NCI-H2196 (cell line): ENCODE measurements around the gene LALBA.
"Not testable (repeated sequence)": the region's sequence is repeated elsewhere in the genome, so short reads cannot be mapped to it uniquely, and the experiment has no call there.

ENCODE experiments used
- DNase-seq: peaks from one replicate; lab custom pipeline; 2025; ENCODE audit not compliant: unreplicated experiment; lab: John Stamatoyannopoulos, UW

Gene LALBA

GRCh38 chr12:48569946-48570345, at the start of gene LALBA:
Gene LALBA, minus strand, starts transcription at chr12:48570046. Its CDS starts 26 bp downstream, at chr12:48570020.
- DNase-seq, result no peak

GRCh38 chr12:48618541-48618940, 48.7 kb upstream of the LALBA start:
- peak; percentile 79 for DNase-seq

- no peak for DNase-seq
Observed at GRCh38 chr12:48615681-48616080, 45.8 kb upstream of the LALBA start.

- DNase-seq, result no peak
Observed at GRCh38 chr12:48613321-48613720, 43.5 kb upstream of the LALBA start.

GRCh38 chr12:48602192-48602989, 32.5 kb upstream of the LALBA start:
- no peak for DNase-seq

DNA sequence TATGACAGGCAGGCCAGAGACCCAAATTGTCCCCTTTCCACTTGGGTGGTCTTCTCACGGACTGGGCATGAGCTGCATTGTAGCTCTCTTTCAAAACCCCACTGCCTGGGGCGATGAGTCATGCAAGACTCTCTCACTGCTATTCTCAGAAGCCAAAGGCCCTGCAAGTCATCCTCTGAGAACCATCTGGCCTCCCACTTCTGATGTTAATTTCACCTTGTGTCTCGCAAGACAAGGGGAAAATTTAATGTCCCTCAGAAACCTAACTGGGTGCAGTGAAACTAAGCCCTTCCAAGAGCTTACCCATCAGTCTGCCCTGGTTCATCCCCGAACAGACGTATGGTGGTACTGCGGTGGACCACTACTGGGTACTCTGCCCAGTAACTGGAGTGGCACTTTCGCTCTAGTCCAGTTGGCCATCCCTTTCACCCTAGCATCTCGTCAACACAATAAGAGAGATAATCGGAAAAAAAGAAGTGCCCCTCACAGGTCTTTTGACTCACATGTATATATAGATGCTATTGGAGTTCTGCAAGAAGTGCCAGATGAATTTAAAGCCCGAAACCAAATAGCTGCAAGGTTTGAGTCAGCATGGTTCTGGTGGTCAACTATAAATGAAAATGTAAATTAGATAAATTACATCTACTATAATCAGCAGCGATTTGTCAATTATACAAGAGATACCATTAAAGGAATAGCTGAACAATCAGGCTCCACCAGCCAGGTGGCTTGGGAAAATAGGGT, 31.3 kb upstream of the LALBA start:
- no peak for DNase-seq

GRCh38 chr12:48600552-48600951, 30.7 kb upstream of the LALBA start:
- no peak for DNase-seq

GRCh38 chr12:48592591-48593086, 22.8 kb upstream of the LALBA start:
- no peak for DNase-seq

- no peak for DNase-seq
Observed at GRCh38 chr12:48586361-48586760, 16.5 kb upstream of the LALBA start.

DNA sequence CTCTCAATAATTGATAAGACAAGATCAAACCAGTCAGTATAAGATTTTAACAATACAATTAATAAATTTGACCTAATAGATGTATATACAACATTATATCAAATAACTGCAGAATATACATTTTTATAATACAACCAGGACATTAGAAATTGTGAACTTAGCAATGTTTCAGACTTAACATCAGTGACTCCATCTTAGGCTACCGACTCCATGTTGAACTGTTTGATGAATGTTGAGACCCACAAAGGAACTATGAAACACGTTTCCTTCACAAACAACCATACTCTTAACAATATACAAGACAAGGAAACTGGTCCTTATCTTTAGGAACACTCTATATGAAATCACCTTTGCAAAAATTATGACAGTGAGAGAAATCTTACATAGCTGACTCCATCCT, 13.9 kb upstream of the LALBA start:
- DNase-seq, result no peak

- DNase-seq, result no peak
Observed at GRCh38 chr12:48580831-48581230, 11.0 kb upstream of the LALBA start.

- DNase-seq, result no peak
Observed at GRCh38 chr12:48572326-48572725, 2.5 kb upstream of the LALBA start.

- no peak for DNase-seq
Observed at GRCh38 chr12:48567731-48568130, 2.1 kb downstream of the LALBA start.

DNA sequence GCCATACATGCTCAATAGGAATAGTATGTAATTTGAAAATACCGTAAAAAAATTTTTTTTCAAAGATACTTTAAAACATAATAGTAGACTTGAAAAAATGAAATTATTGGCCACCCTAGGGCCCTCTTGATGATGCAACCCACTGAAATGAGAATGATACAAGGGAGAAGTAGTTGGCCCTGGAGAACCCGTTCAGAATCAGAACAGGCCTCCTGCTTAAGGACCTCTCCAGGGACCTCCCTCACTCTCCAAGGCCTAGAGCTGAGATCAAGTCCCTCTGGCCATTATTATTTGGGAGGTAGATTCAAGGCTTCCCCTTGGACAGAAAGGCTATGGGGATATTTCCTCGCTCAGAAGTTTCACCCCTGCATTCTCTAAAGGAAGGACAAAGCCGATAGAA, 11.9 kb downstream of the LALBA start:
- DNase-seq, result no peak

GRCh38 chr12:48556631-48557030, 13.2 kb downstream of the LALBA start:
- DNase-seq, result no peak

DNA sequence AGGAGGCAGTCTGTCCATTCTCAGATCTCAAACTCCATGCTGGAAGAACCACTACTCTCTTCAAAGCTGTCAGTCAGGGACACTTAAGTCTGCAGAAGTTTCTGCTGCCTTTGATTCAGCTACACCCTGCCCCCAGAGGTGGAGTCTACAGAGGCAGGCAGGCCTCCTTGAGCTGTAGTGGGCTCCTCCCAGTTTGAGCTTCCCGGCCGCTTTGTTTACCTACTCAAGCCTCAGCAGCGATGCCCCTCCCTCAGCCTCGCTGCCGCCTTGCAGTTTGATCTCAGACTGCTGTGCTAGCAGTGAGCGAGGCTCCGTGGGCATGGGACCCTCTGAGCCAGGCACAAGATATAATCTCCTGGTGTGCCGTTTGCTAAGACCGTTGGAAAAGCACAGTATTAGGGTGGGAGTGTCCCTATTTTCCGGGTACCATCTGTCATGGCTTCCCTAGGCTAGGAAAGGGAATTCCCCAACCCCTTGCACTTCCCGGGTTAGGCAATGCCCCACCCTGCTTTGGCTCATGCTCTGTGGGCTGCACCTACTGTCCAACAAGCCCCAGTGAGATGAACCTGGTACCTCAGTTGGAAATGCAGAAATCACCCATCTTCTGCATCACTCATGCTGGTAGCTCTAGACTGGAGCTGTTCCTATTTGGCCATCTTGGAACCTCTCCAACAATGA, 16.0 kb downstream of the LALBA start:
- not testable (repeated sequence) for DNase-seq

DNA sequence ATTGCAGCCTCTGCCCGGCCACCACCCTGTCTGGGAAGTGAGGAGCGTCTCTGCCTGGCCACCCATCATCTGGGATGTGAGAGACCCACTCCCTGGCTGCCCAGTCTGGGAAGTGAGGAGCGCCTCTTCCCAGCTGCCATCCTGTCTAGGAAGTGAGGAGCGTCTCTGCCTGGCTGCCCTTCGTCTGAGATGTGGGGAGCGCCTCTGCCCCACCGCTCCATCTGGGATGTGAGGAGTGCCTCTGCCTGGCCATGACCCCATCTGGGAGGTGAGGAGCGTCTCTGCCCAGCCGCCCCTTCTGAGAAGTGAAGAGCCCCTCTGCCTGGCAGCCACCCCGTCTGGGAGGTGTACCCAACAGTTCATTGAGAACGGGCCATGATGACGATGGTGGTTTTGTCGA, 18.2 kb downstream of the LALBA start:
- DNase-seq, result not testable (repeated sequence)

DNA sequence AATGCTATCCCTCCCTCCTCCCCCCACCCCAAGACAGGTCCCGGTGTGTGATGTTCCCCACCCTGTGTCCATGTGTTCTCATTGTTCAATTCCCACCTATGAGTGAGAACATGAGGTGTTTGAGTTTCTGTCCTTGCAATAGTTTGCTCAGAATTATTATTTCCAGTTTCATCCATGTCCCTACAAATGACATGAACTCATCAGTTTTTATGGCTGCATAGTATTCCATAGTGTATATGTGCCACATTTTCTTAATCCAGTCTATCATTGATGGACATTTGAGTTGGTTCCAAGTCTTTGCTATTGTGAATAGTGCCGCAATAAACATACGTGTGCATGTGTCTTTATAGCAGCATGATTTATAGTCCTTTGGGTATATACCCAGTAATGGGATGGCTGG, 22.8 kb downstream of the LALBA start:
- not testable (repeated sequence) for DNase-seq

DNA sequence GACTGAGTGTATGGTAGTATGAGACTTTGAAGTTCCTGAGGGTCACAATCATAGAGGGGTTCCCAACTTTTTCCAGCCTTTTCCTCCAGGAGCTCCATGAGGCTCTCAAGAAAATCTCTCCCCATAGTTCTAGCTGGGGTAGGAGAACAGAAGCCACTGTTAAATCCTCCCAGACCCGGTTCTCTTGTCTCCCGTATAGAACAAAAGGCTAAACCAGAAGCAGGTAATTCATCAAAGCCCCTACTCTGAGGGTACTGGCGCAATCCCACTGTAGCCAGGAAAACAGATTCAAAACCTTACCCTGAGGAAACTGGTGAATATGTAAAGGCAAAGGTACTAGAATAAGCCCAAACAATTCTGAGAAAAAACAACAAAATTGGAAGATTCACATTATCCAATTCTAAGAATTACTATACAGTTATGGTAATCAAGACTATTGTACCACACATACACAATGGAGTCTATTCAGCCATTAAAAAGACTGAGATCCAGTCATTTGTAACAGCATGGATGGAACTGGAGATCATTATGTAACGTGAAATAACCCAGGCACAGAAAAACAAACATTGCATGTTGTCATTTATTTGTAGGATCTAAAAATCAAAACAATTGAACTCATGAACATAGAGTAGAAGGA, 23.9 kb downstream of the LALBA start:
- no peak for DNase-seq

GRCh38 chr12:48542300-48542928, 27.4 kb downstream of the LALBA start:
- peak; percentile 21 for DNase-seq

GRCh38 chr12:48536602-48537001, 33.2 kb downstream of the LALBA start:
- DNase-seq, result no peak
